AG10803 (cell line): Measurements from ENCODE around the gene CHRDL2.

ENCODE experiments used
- DNase-seq: peaks from one replicate; pipeline ENCODE4 v3.0.0; 2010; ENCODE audit warnings: low read depth
- H3K4me3 ChIP-seq: 2 replicates; pipeline ENCODE4 v1.5.1; 2011; ENCODE audit warnings: mild to moderate bottlenecking, low read length, control low read depth
- CTCF ChIP-seq: conservative IDR thresholded peaks from 2 replicates; pipeline ENCODE4 v1.5.1; 2011; ENCODE audit warnings: mild to moderate bottlenecking, low read length, control low read depth, inconsistent platforms

Gene CHRDL2

GRCh38 chr11:74693531-74693930 is 37.7 kb downstream of the CHRDL2 start:
- DNase-seq: no peak
- no peak overlapping the region for H3K4me3 ChIP-seq
- no peak for TF ChIP-seq CTCF

GRCh38 chr11:74691755-74692154 is 39.5 kb downstream of the CHRDL2 start:
- TF ChIP-seq CTCF: no peak
- DNase-seq: no peak
- H3K4me3 ChIP-seq: no peak overlapping the region

GRCh38 chr11:74689666-74690065 is 41.6 kb downstream of the CHRDL2 start:
- TF ChIP-seq CTCF: no peak
- DNase-seq: no peak
- H3K4me3 ChIP-seq: no peak overlapping the region

GRCh38 chr11:74687237-74688023 is 43.8 kb downstream of the CHRDL2 start:
- no peak for TF ChIP-seq CTCF
- H3K4me3 ChIP-seq: no peak overlapping the region
- peak; percentile 44 for DNase-seq

GRCh38 chr11:74686792-74687191 is 44.4 kb downstream of the CHRDL2 start:
- DNase-seq: peak; percentile 68
- TF ChIP-seq CTCF: peak; percentile 27
- no peak overlapping the region for H3K4me3 ChIP-seq

- no peak for DNase-seq
These were observed 45.3 kb downstream of the CHRDL2 start for GRCh38 chr11:74685905-74686304.

More at GRCh38 chr11:74685905-74686304, 45.3 kb downstream of the CHRDL2 start:
- TF ChIP-seq CTCF: no peak
- H3K4me3 ChIP-seq: no peak overlapping the region
